Bronchial epithelial cell (primary cell): ENCODE measurements around the gene CDX2. TPM values are rescaled to one million over a fixed set of nuclear protein-coding genes. Genes with fewer than 3 reads are reported as not detected.

ENCODE experiments used
- DNase-seq: peaks from one replicate; pipeline ENCODE4 v3.0.0-alpha.2; 2010; ENCODE audit warnings: low read depth
- FAIRE-seq: peaks from 2 replicates; lab custom pipeline; 2011; peaks lifted over from hg19 to GRCh38; lab: Jason Lieb, UNC
- H3K27me3 ChIP-seq: 2 replicates; pipeline ENCODE4 v1.5.1; 2011; ENCODE audit warnings: low read length; ENCODE audit not compliant: control insufficient read depth, insufficient read depth
- H3K36me3 ChIP-seq: 2 replicates; pipeline ENCODE4 v1.5.1; 2011; ENCODE audit warnings: low read length; ENCODE audit not compliant: control insufficient read depth, insufficient read depth
- H3K4me3 ChIP-seq: 2 replicates; pipeline ENCODE4 v1.5.1; 2011; ENCODE audit warnings: mild to moderate bottlenecking, low read depth, low read length, control low read depth
- CTCF ChIP-seq: IDR thresholded peaks from 2 replicates; pipeline ENCODE4 v1.5.1; 2011; ENCODE audit warnings: mild to moderate bottlenecking, moderate library complexity, low read length, control low read depth, inconsistent platforms; ENCODE audit not compliant: insufficient read depth, severe bottlenecking
- total RNA-seq: library from RNA; depleted of rRNA; stranded (reverse); fragments of >200 nt; gene quantifications from 2 replicates; pipeline ENCODE4 v1.2.1, GENCODE V29; 2014

The CDX2 gene
- total RNA-seq, 1 donor from 2014 or later = not detected

- FAIRE-seq = no peak
Measured at GRCh38 chr13:27933118-27933517, 36.0 kb downstream of the CDX2 start.

GRCh38 chr13:27929868-27930267 lies 39.2 kb downstream of the CDX2 start:
- no peak for TF ChIP-seq CTCF
- no peak for FAIRE-seq
- Histone ChIP-seq H3K36me3 (no peaks in the 10 kb centered on the region), H3K4me3 (no peak overlapping the region), H3K27me3 (peaks cover 37% of the 10 kb centered on the region)
- DNase-seq = no peak

More at GRCh38 chr13:27933118-27933517, 36.0 kb downstream of the CDX2 start:
- H3K27me3 ChIP-seq = peaks cover 16% of the 10 kb centered on the region
- no peaks in the 10 kb centered on the region for H3K36me3 ChIP-seq
- H3K4me3 ChIP-seq = no peak overlapping the region
- no peak for TF ChIP-seq CTCF
- no peak for DNase-seq

- no peaks in the 10 kb centered on the region for H3K36me3 ChIP-seq
- TF ChIP-seq CTCF = no peak
- DNase-seq (no peak), FAIRE-seq (no peak)
- peaks cover 42% of the 10 kb centered on the region for H3K27me3 ChIP-seq
- no peak overlapping the region for H3K4me3 ChIP-seq
Measured at GRCh38 chr13:27928805-27929753, 40.0 kb downstream of the CDX2 start.

- Histone ChIP-seq H3K27me3 (peaks cover 48% of the 10 kb centered on the region), H3K36me3 (no peaks in the 10 kb centered on the region), H3K4me3 (no peak overlapping the region)
- DNase-seq = no peak
- no peak for FAIRE-seq
- no peak for TF ChIP-seq CTCF
Measured at GRCh38 chr13:27928353-27928804, 40.7 kb downstream of the CDX2 start.

GRCh38 chr13:27927444-27928352 lies 41.4 kb downstream of the CDX2 start:
- TF ChIP-seq CTCF = no peak
- FAIRE-seq = no peak
- Histone ChIP-seq H3K4me3 (no peak overlapping the region), H3K36me3 (no peaks in the 10 kb centered on the region), H3K27me3 (peaks cover 54% of the 10 kb centered on the region)
- no peak for DNase-seq
